ENCODE data around the gene PYGM.
A peak's percentile ranks its signal among the peaks of the same experiment; 100 is the strongest.

PYGM gene

DNA sequence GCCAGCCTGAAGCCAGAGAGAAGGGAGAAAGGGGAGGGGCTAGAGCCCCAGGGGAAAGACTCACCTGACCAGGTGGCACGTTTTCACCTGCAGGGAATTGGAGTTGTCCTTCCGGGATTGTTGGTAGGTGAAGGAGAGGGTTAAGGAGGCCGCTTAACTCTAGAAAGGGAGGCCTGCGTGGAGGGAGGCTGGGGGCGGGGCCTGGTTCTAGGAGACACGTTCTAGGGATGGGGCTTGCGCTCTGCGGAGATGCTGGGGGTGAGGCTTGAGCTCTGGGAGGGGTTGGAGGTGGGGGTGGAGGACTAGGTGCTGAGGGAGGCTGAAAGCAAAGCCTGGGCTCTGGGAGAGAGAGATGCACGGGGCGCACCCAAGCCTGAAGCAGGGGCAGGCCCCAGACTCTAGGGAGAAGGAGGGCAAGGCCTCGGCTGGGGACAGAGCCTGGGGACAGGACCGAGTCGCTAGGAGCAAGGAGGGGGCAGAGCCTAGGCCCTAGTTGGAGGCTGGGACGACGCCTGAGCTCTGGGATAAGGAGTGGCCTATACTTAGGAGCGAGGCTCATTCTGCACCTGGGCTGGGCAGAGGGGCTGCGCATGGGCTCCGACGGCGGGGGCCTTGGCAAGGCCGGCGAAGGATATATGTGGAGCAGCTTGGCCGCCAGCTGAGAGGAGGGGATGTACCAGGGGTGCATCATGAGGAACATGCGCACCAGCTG lies 18.2 kb downstream of the PYGM start:
- Histone ChIP-seq H3K27me3 (ENCODE audit: control insufficient read depth, insufficient read depth, low read length) (peaks cover 43% of the 10 kb centered on the region), H3K4me3 (ENCODE audit: low read depth, low read length) (peak overlapping the region; percentile 67), H3K36me3 (ENCODE audit: control insufficient read depth, insufficient read depth, low read length) (no peaks in the 10 kb centered on the region), H3K9ac (ENCODE audit: low read depth, low read length) (no peak overlapping the region), H3K9me3 (ENCODE audit: control insufficient read depth, insufficient read depth, low read length) (no peaks in the 10 kb centered on the region), H3K4me1 (ENCODE audit: control insufficient read depth, insufficient read depth, low read length) (peaks cover 23% of the 10 kb centered on the region), H3K27ac (ENCODE audit: low read depth, low read length) (no peak overlapping the region)

GRCh38 chr11:64739871-64740270 lies 19.9 kb downstream of the PYGM start:
- Histone ChIP-seq H3K9ac (ENCODE audit: low read depth, low read length) (no peak overlapping the region), H3K4me1 (ENCODE audit: control insufficient read depth, insufficient read depth, low read length) (peaks cover 23% of the 10 kb centered on the region), H3K36me3 (ENCODE audit: control insufficient read depth, insufficient read depth, low read length) (peaks cover 1% of the 10 kb centered on the region; the same call in 1 of the 2 replicates), H3K9me3 (ENCODE audit: control insufficient read depth, insufficient read depth, low read length) (no peaks in the 10 kb centered on the region), H3K27me3 (ENCODE audit: control insufficient read depth, insufficient read depth, low read length) (peaks cover 43% of the 10 kb centered on the region), H3K4me3 (ENCODE audit: low read depth, low read length) (no peak overlapping the region), H3K27ac (ENCODE audit: low read depth, low read length) (no peak overlapping the region)

DNA sequence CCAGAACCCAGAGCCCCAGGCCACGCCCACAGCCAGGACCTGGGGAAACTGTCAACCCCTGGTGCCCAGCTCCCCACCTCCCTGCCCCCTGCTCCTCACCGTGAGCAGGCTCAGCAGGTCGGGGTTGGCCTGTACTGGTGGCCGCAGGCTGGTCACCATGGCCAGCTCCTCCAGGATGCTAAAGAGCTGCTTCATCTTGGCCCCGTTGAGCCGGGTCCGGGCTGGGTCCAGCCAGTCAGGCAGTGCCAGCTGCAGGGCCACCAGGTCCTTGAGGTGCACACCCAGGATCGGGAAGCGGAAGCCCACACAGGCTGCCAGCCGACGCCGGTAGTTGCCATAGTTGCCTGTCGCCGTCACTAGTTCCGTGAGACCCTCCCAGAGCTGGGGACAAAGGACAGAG lies 23.1 kb downstream of the PYGM start:
- no peaks in the 10 kb centered on the region for H3K9me3 ChIP-seq (ENCODE audit: control insufficient read depth, insufficient read depth, low read length)
- peaks cover 17% of the 10 kb centered on the region for H3K27me3 ChIP-seq (ENCODE audit: control insufficient read depth, insufficient read depth, low read length)
- no peak overlapping the region for H3K4me3 ChIP-seq (ENCODE audit: low read depth, low read length)
- H3K27ac ChIP-seq (ENCODE audit: low read depth, low read length): no peak overlapping the region
- peaks cover 4% of the 10 kb centered on the region; the same call in 1 of the 2 replicates for H3K36me3 ChIP-seq (ENCODE audit: control insufficient read depth, insufficient read depth, low read length)
- no peak overlapping the region for H3K9ac ChIP-seq (ENCODE audit: low read depth, low read length)
- peaks cover 17% of the 10 kb centered on the region for H3K4me1 ChIP-seq (ENCODE audit: control insufficient read depth, insufficient read depth, low read length)

GRCh38 chr11:64735725-64736259 lies 24.0 kb downstream of the PYGM start:
- Histone ChIP-seq H3K27me3 (ENCODE audit: control insufficient read depth, insufficient read depth, low read length) (peaks cover 9% of the 10 kb centered on the region), H3K4me1 (ENCODE audit: control insufficient read depth, insufficient read depth, low read length) (peaks cover 13% of the 10 kb centered on the region), H3K9ac (ENCODE audit: low read depth, low read length) (no peak overlapping the region), H3K36me3 (ENCODE audit: control insufficient read depth, insufficient read depth, low read length) (peaks cover 4% of the 10 kb centered on the region; the same call in 1 of the 2 replicates), H3K4me3 (ENCODE audit: low read depth, low read length) (no peak overlapping the region), H3K9me3 (ENCODE audit: control insufficient read depth, insufficient read depth, low read length) (no peaks in the 10 kb centered on the region), H3K27ac (ENCODE audit: low read depth, low read length) (no peak overlapping the region)

DNA sequence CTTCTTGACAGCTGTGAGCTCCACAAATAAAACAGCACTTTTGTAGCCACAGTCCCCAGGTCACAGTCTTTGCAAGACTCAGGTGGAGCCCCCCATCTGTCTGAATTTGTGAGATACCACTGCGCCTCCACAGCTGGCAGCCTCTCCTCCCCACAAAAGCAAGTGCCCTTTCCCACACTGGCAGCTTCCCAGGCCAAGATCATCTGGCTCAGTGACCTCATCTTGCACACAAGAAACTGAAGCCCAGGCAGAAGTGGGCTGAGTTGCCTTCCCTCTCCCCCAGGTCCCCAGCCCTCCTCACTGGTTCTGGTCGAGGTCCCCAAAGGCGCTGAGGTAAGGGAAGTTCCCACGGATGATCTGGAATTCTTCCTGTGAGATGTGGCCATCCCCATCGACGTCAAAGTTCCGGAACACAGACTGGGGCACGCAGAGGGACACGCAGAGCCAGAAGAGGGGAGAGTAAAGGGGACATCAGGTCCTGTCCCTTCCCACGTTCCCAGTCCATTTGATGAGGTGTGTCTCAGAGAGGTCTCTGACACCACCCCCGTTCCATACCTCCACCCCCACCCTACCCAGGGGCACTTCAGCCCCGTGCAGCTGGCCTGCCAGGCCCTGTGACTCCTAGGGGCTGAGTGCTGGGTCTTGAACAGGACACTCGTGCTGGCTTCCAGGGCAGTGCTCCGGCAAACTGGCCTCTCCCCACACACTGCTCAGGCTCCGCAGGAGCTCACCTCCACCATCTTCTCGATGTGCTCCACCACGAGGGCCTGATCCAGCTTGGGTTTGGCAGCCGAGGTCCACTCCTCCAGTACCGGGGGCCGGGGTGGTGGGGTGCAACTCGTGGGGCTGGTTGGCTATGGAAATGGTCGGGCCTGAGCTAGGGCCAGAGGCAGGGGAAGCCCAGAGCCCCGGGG lies 24.7 kb downstream of the PYGM start:
- no peak overlapping the region for H3K27ac ChIP-seq (ENCODE audit: low read depth, low read length)
- H3K9me3 ChIP-seq (ENCODE audit: control insufficient read depth, insufficient read depth, low read length): no peaks in the 10 kb centered on the region
- H3K27me3 ChIP-seq (ENCODE audit: control insufficient read depth, insufficient read depth, low read length): peaks cover 2% of the 10 kb centered on the region; the same call in 1 of the 2 replicates
- H3K36me3 ChIP-seq (ENCODE audit: control insufficient read depth, insufficient read depth, low read length): peaks cover 4% of the 10 kb centered on the region; the same call in 1 of the 2 replicates
- no peak overlapping the region for H3K4me3 ChIP-seq (ENCODE audit: low read depth, low read length)
- H3K9ac ChIP-seq (ENCODE audit: low read depth, low read length): no peak overlapping the region
- H3K4me1 ChIP-seq (ENCODE audit: control insufficient read depth, insufficient read depth, low read length): peaks cover 18% of the 10 kb centered on the region

- Histone ChIP-seq H3K36me3 (ENCODE audit: control insufficient read depth, insufficient read depth, low read length) (peaks cover 4% of the 10 kb centered on the region; the same call in 1 of the 2 replicates), H3K4me3 (ENCODE audit: low read depth, low read length) (no peak overlapping the region), H3K27ac (ENCODE audit: low read depth, low read length) (no peak overlapping the region), H3K27me3 (ENCODE audit: control insufficient read depth, insufficient read depth, low read length) (no peaks in the 10 kb centered on the region), H3K9ac (ENCODE audit: low read depth, low read length) (no peak overlapping the region), H3K9me3 (ENCODE audit: control insufficient read depth, insufficient read depth, low read length) (no peaks in the 10 kb centered on the region), H3K4me1 (ENCODE audit: control insufficient read depth, insufficient read depth, low read length) (peaks cover 13% of the 10 kb centered on the region)
Measured at GRCh38 chr11:64731601-64732000, 28.2 kb downstream of the PYGM start.

DNA sequence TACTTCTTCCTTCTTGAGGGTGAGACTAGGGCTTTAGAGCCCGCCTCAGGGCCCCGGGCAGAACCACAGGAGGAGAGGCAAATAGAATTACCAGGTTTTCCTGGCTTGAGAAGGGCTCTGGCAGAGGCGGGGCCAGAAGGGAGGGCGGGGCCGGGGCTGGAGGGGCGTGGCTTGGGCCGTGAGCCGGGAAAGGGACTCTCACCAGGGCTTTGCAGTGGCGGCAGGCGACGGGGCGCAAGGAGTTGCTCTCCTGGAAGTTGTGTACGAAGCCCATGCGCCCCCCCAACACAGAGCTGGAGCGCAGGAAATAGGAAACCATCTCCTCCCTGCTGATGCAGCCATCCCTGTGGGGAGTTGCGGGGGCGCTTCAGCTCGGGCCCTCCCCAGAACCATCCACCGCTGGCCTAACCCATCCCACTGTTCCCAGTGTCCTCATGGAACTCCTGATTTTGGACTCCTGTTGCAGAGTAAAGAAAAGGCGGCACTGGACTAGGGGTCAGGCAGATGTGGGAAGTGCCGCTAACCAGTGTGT lies 29.9 kb downstream of the PYGM start:
- H3K4me3 ChIP-seq (ENCODE audit: low read depth, low read length): no peak overlapping the region
- H3K9me3 ChIP-seq (ENCODE audit: control insufficient read depth, insufficient read depth, low read length): no peaks in the 10 kb centered on the region
- peaks cover 26% of the 10 kb centered on the region for H3K4me1 ChIP-seq (ENCODE audit: control insufficient read depth, insufficient read depth, low read length)
- no peaks in the 10 kb centered on the region for H3K27me3 ChIP-seq (ENCODE audit: control insufficient read depth, insufficient read depth, low read length)
- H3K27ac ChIP-seq (ENCODE audit: low read depth, low read length): no peak overlapping the region
- no peak overlapping the region for H3K9ac ChIP-seq (ENCODE audit: low read depth, low read length)
- H3K36me3 ChIP-seq (ENCODE audit: control insufficient read depth, insufficient read depth, low read length): peaks cover 3% of the 10 kb centered on the region; the same call in 1 of the 2 replicates

DNA sequence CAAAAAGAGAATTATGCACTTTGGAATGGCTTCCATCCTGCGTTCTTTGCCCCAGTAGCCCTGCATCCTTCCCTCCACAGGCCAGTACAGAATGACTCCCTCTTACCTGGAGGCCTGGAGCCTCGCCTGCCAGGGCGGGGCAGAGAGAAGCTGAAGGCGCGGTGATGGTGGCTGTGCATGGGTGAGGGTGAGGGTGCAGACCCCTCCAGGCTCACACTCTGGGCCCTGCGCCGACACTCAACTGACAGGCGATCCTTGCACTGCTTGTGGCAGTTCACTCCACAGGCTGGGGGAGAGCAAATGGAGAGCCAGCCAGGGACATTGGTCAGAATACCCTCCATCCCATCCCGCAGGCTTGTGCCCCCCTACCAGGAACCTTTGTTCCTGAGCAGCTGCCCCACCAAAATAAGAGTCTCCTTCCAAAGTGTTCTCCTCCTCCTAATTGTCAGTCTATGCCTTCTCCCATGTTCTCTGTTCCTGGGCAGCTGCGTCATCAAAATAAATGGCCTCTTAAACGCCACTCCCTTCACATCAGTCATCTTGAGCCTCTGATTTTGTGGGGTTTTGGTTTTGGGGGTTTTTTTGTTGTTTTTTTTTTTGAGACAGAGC lies 30.9 kb downstream of the PYGM start:
- no peak overlapping the region for H3K4me3 ChIP-seq (ENCODE audit: low read depth, low read length)
- peaks cover 30% of the 10 kb centered on the region for H3K4me1 ChIP-seq (ENCODE audit: control insufficient read depth, insufficient read depth, low read length)
- H3K27me3 ChIP-seq (ENCODE audit: control insufficient read depth, insufficient read depth, low read length): no peaks in the 10 kb centered on the region
- no peak overlapping the region for H3K27ac ChIP-seq (ENCODE audit: low read depth, low read length)
- no peak overlapping the region for H3K9ac ChIP-seq (ENCODE audit: low read depth, low read length)
- no peaks in the 10 kb centered on the region for H3K9me3 ChIP-seq (ENCODE audit: control insufficient read depth, insufficient read depth, low read length)
- H3K36me3 ChIP-seq (ENCODE audit: control insufficient read depth, insufficient read depth, low read length): no peaks in the 10 kb centered on the region

- H3K9ac ChIP-seq (ENCODE audit: low read depth, low read length): no peak overlapping the region
- no peaks in the 10 kb centered on the region for H3K9me3 ChIP-seq (ENCODE audit: control insufficient read depth, insufficient read depth, low read length)
- no peak overlapping the region for H3K27ac ChIP-seq (ENCODE audit: low read depth, low read length)
- peaks cover 7% of the 10 kb centered on the region for H3K27me3 ChIP-seq (ENCODE audit: control insufficient read depth, insufficient read depth, low read length)
- H3K4me1 ChIP-seq (ENCODE audit: control insufficient read depth, insufficient read depth, low read length): peaks cover 30% of the 10 kb centered on the region
- H3K4me3 ChIP-seq (ENCODE audit: low read depth, low read length): no peak overlapping the region
- H3K36me3 ChIP-seq (ENCODE audit: control insufficient read depth, insufficient read depth, low read length): no peaks in the 10 kb centered on the region
Measured at GRCh38 chr11:64726867-64727530, 32.8 kb downstream of the PYGM start.

GRCh38 chr11:64726211-64726641 lies 33.5 kb downstream of the PYGM start:
- H3K4me3 ChIP-seq (ENCODE audit: low read depth, low read length): no peak overlapping the region
- no peak overlapping the region for H3K9ac ChIP-seq (ENCODE audit: low read depth, low read length)

More at GRCh38 chr11:64726211-64726641, 33.5 kb downstream of the PYGM start:
- Histone ChIP-seq H3K27me3 (ENCODE audit: control insufficient read depth, insufficient read depth, low read length) (peaks cover 14% of the 10 kb centered on the region), H3K9me3 (ENCODE audit: control insufficient read depth, insufficient read depth, low read length) (no peaks in the 10 kb centered on the region), H3K4me1 (ENCODE audit: control insufficient read depth, insufficient read depth, low read length) (peaks cover 26% of the 10 kb centered on the region), H3K27ac (ENCODE audit: low read depth, low read length) (peak overlapping the region; percentile 25), H3K36me3 (ENCODE audit: control insufficient read depth, insufficient read depth, low read length) (no peaks in the 10 kb centered on the region)

Measured in HUES48 (cell line).